H9 (cell line): Measurements from ENCODE around the gene STK11. TPM values are rescaled to one million over a fixed set of nuclear protein-coding genes. Genes with fewer than 3 reads are reported as not detected.

ENCODE experiments used
- DNase-seq: peaks from one replicate; pipeline ENCODE4 v3.0.0-alpha.2; 2017
- H2AFZ ChIP-seq: one replicate; pipeline ENCODE4 v1.6.1; 2013; ENCODE audit warnings: mild to moderate bottlenecking, low read length, control low read depth, moderate library complexity
- H2AK5ac ChIP-seq: 2 replicates; pipeline ENCODE4 v1.6.1; 2013; ENCODE audit warnings: low read length, control low read depth, mixed read lengths; ENCODE audit not compliant: insufficient read length
- H2BK120ac ChIP-seq: one replicate; pipeline ENCODE4 v1.6.1; 2013; ENCODE audit warnings: low read depth, mild to moderate bottlenecking, low read length, control low read depth, inconsistent platforms; ENCODE audit not compliant: poor library complexity, severe bottlenecking
- H2BK12ac ChIP-seq: 2 replicates; pipeline ENCODE4 v1.6.1; 2013; ENCODE audit warnings: low read length, control low read depth, mixed read lengths, low read depth; ENCODE audit not compliant: insufficient read length
- H2BK15ac ChIP-seq: 2 replicates; pipeline ENCODE4 v1.6.1; 2013; ENCODE audit warnings: low read depth, low read length, control low read depth
- H2BK20ac ChIP-seq: one replicate; pipeline ENCODE4 v1.6.1; 2013; ENCODE audit warnings: low read depth, mild to moderate bottlenecking, low read length, control low read depth, inconsistent platforms; ENCODE audit not compliant: poor library complexity, severe bottlenecking
- H2BK5ac ChIP-seq: 2 replicates; pipeline ENCODE4 v1.6.1; 2013; ENCODE audit warnings: low read length, control low read depth, mixed read lengths; ENCODE audit not compliant: insufficient read length
- H3K14ac ChIP-seq: 2 replicates; pipeline ENCODE4 v1.6.1; 2013; ENCODE audit warnings: low read length, control low read depth; ENCODE audit not compliant: insufficient read depth
- H3K18ac ChIP-seq: 2 replicates; pipeline ENCODE4 v1.6.1; 2013; ENCODE audit warnings: low read depth, mild to moderate bottlenecking, mixed read lengths, low read length, control low read depth; ENCODE audit not compliant: insufficient read length
- H3K23ac ChIP-seq: 2 replicates; pipeline ENCODE4 v1.6.1; 2013; ENCODE audit warnings: low read length, control low read depth, mixed read lengths, low read depth; ENCODE audit not compliant: insufficient read length
- H3K23me2 ChIP-seq: 2 replicates; pipeline ENCODE4 v1.6.1; 2013; ENCODE audit warnings: low read depth, mild to moderate bottlenecking, mixed read lengths, low read length, control low read depth; ENCODE audit not compliant: insufficient read length, poor library complexity, severe bottlenecking
- H3K27ac ChIP-seq: 2 replicates; pipeline ENCODE4 v1.5.1; 2013; ENCODE audit warnings: low read length, control low read depth, mixed read lengths, low read depth; ENCODE audit not compliant: insufficient read length
- H3K27me3 ChIP-seq: 2 replicates; pipeline ENCODE4 v1.6.1; 2013; ENCODE audit warnings: low read length, control low read depth, inconsistent platforms; ENCODE audit not compliant: insufficient read depth
- H3K4ac ChIP-seq: 2 replicates; pipeline ENCODE4 v1.6.1; 2013; ENCODE audit warnings: low read depth, mild to moderate bottlenecking, control low read depth, inconsistent platforms, low read length, moderate library complexity
- H3K4me1 ChIP-seq: 2 replicates; pipeline ENCODE4 v1.6.1; 2013; ENCODE audit warnings: low read length, control low read depth, inconsistent platforms; ENCODE audit not compliant: insufficient read depth
- H3K4me2 ChIP-seq: 2 replicates; pipeline ENCODE4 v1.6.1; 2013; ENCODE audit warnings: low read length, control low read depth, mixed read lengths; ENCODE audit not compliant: insufficient read length, insufficient read depth
- H3K56ac ChIP-seq: 2 replicates; pipeline ENCODE4 v1.6.1; 2013; ENCODE audit warnings: low read depth, mild to moderate bottlenecking, mixed read lengths, low read length, control low read depth; ENCODE audit not compliant: insufficient read length
- H3K79me1 ChIP-seq: 2 replicates; pipeline ENCODE4 v1.6.1; 2013; ENCODE audit warnings: low read depth, mild to moderate bottlenecking, moderate library complexity, low read length, control low read depth, inconsistent platforms; ENCODE audit not compliant: insufficient read depth, poor library complexity, severe bottlenecking
- H3K79me2 ChIP-seq: 2 replicates; pipeline ENCODE4 v1.6.1; 2013; ENCODE audit warnings: low read length, control low read depth, inconsistent platforms; ENCODE audit not compliant: insufficient read depth
- H3K9ac ChIP-seq: 2 replicates; pipeline ENCODE4 v1.6.1; 2013; ENCODE audit warnings: low read length, control low read depth, mixed read lengths; ENCODE audit not compliant: insufficient read length; ENCODE audit errors: extremely low read depth
- H3K9me3 ChIP-seq: one replicate; pipeline ENCODE4 v1.6.1; 2013; ENCODE audit warnings: low read depth, low read length, inconsistent platforms; ENCODE audit not compliant: control insufficient read depth
- H3T11ph ChIP-seq: one replicate; pipeline ENCODE4 v1.6.1; 2013; ENCODE audit warnings: mild to moderate bottlenecking, low read length, control low read depth, inconsistent platforms
- H4K20me1 ChIP-seq: one replicate; pipeline ENCODE4 v1.6.1; 2013; ENCODE audit not compliant: control insufficient read depth, insufficient read length, insufficient read depth
- H4K5ac ChIP-seq: 2 replicates; pipeline ENCODE4 v1.6.1; 2013; ENCODE audit warnings: low read depth, mild to moderate bottlenecking, mixed read lengths, low read length, control low read depth; ENCODE audit not compliant: insufficient read length
- H4K8ac ChIP-seq: replicated peaks from 2 replicates; pipeline ENCODE4 v1.6.1; 2013; ENCODE audit warnings: low read length, control low read depth, mixed read lengths, low read depth; ENCODE audit not compliant: insufficient read length
- H4K91ac ChIP-seq: 2 replicates; pipeline ENCODE4 v1.6.1; 2013; ENCODE audit warnings: low read depth, mild to moderate bottlenecking, moderate library complexity, mixed read lengths, low read length, control low read depth; ENCODE audit not compliant: insufficient read length
- H3K27ac Mint-ChIP-seq, 3 experiments: 2 replicates in 2 of 3; 3 replicates in 1 of 3; pipeline ENCODE4 v1.8.0; 2020 to 2021; ENCODE audit warnings: mixed read lengths in 3 of 3, mild to moderate bottlenecking in 1 of 3, moderate library complexity in 1 of 3
- H3K27me3 Mint-ChIP-seq: 2 replicates; pipeline ENCODE4 v1.8.0; 2021; ENCODE audit warnings: low read depth, mild to moderate bottlenecking, moderate library complexity, mixed read lengths
- H3K36me3 Mint-ChIP-seq, 3 experiments: 2 replicates in 2 of 3; 3 replicates in 1 of 3; pipeline ENCODE4 v1.8.0; 2020 to 2021; ENCODE audit warnings: low read depth in 3 of 3, mixed read lengths in 3 of 3; ENCODE audit not compliant: insufficient read depth in 1 of 3
- H3K4me1 Mint-ChIP-seq, 2 experiments: 2 replicates each; pipeline ENCODE4 v1.8.0; 2020; ENCODE audit warnings: mixed read lengths in 2 of 2
- H3K4me3 Mint-ChIP-seq, 2 experiments: 2 replicates in 1 of 2; 3 replicates in 1 of 2; pipeline ENCODE4 v1.8.0; 2020 to 2021; ENCODE audit warnings: mild to moderate bottlenecking in 2 of 2, mixed read lengths in 2 of 2, moderate library complexity in 1 of 2
- H3K9me3 Mint-ChIP-seq, 2 experiments: 2 replicates in 1 of 2; 3 replicates in 1 of 2; pipeline ENCODE4 v1.8.0; 2020; ENCODE audit warnings: mild to moderate bottlenecking in 2 of 2, mixed read lengths in 2 of 2, moderate library complexity in 1 of 2
- CTCF ChIP-seq: fragments of 200-600 bp; sonication (generic); conservative IDR thresholded peaks from 3 replicates; pipeline ENCODE4 v1.8.0; 2021; ENCODE audit warnings: antibody characterized with exemption, mild to moderate bottlenecking
- whole genome bisulfite sequencing: extraction: QIAGEN DNeasy Blood & Tissue Kit; methylation state at CpG from one replicate; pipeline ENCODE4 v1.1.7; 2013; ENCODE audit warnings: missing lambda C conversion rate, low lambda C conversion rate, mixed read lengths; ENCODE audit not compliant: insufficient read length; ENCODE audit errors: extremely low coverage; 5-methylcytosine and 5-hydroxymethylcytosine counted together
- total RNA-seq: library from RNA; stranded (reverse); gene quantifications from 2 replicates; pipeline ENCODE4 v1.2.1, GENCODE V29; 2021

Gene STK11
- total RNA-seq, 1 experiment from 2014 or later: 74.3 TPM

- Histone ChIP-seq H3K79me2 (no peaks in the 10 kb centered on the region), H3K14ac (no peak overlapping the region), H4K91ac (no peak overlapping the region), H4K8ac (no peak overlapping the region), H3K23me2 (no peaks in the 10 kb centered on the region), H2BK5ac (no peak overlapping the region), H3K27ac (no peak overlapping the region), H2BK15ac (no peak overlapping the region), H4K5ac (no peak overlapping the region), H3K9me3 (no peaks in the 10 kb centered on the region), H3K27me3 (no peaks in the 10 kb centered on the region), H3T11ph (no peak overlapping the region), H3K79me1 (no peaks in the 10 kb centered on the region), H2BK20ac (no peak overlapping the region), H2BK120ac (no peak overlapping the region), H3K9ac (no peak overlapping the region), H3K18ac (no peak overlapping the region), H3K23ac (no peak overlapping the region), H3K56ac (no peak overlapping the region), H2AK5ac (no peak overlapping the region), H2AFZ (no peak overlapping the region), H2BK12ac (no peak overlapping the region), H3K4me2 (no peak overlapping the region), H4K20me1 (no peaks in the 10 kb centered on the region), H3K4me1 (no peaks in the 10 kb centered on the region), H3K4ac (no peak overlapping the region)
- Mint-ChIP-seq H3K9me3 (no peaks in the 10 kb centered on the region), H3K4me1 (0 out of 4 replicates have a peak, but pooled peaks cover 0 to 2% of the 10 kb centered on the region in 2 experiments), H3K36me3 (peaks cover 2 to 33% (median 22%) of the 10 kb centered on the region in 3 experiments; a peak in 5 of 7 replicates), H3K27ac (no peak overlapping the region), H3K27me3 (no peaks in the 10 kb centered on the region), H3K4me3 (no peak overlapping the region)
- DNase-seq: no peak
- TF ChIP-seq CTCF: no peak
- WGBS: no CpG with 5 or more reads among the region's 38 CpGs
Observed at GRCh38 chr19:1230783-1231489, 25.4 kb downstream of the STK11 start.
